HG03565 (cell line): ENCODE measurements around the gene SPATA31D3.
"Not testable (repeated sequence)": the region's sequence is repeated elsewhere in the genome, so short reads cannot be mapped to it uniquely, and the experiment has no call there.

Experiments
- ATAC-seq: cut with Tn5 transposase; IDR thresholded peaks from one replicate; pipeline ENCODE4 v1.9.1; 2021; ENCODE audit warnings: mild to moderate bottlenecking, moderate library complexity; ENCODE audit not compliant: unreplicated experiment

The SPATA31D3 gene

GRCh38 chr9:81943393-81943792 is at the start of gene SPATA31D3:
Gene SPATA31D3, plus strand, starts transcription at chr9:81943500. Its CDS starts 86 bp downstream, at chr9:81943586.
- ATAC-seq: not testable (repeated sequence)

- ATAC-seq: no peak
Measured at GRCh38 chr9:81893929-81894328, 49.4 kb upstream of the SPATA31D3 start.

GRCh38 chr9:81894891-81895290 is 48.4 kb upstream of the SPATA31D3 start:
- ATAC-seq: no peak

- no peak for ATAC-seq
Measured at GRCh38 chr9:81896070-81896469, 47.2 kb upstream of the SPATA31D3 start.

GRCh38 chr9:81898851-81899250 is 44.4 kb upstream of the SPATA31D3 start:
- no peak for ATAC-seq

- no peak for ATAC-seq
Measured at GRCh38 chr9:81902196-81902595, 41.1 kb upstream of the SPATA31D3 start.

GRCh38 chr9:81902626-81903025 is 40.7 kb upstream of the SPATA31D3 start:
- ATAC-seq: no peak

- ATAC-seq: no peak
Measured at GRCh38 chr9:81906671-81907070, 36.6 kb upstream of the SPATA31D3 start.

- ATAC-seq: no peak
Measured at GRCh38 chr9:81912135-81912534, 31.2 kb upstream of the SPATA31D3 start.

DNA sequence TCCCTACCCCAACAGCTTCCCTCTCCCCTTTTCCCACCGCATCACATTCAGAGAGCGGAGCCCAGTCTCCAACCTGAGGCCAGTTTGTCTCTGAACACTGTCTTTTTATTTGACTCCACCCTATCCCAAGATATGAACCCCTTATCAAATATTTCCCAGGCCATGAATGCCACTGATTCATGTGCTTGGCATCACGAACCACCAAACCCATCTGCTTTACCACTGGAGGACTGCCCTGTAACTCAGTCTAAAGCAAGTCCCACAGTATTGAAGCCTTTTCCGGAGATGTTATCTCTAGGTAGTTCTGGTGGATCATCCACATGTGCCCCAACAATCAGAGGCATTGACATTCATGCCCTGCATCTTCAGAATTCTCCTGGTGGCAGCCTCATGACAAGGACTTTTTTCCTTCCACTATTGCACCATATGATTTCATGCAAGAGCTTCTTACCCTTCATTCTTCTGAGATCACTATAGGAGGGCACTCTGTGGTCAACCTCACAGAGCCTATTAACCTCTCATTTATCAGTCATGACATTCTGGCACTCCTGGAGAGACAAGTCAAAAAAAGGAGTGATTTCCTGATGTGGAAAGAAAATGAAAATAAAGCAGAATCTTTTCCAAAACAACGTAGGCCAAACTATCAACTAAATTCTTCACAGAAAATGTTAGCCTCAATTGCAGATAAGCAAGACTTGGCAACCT is 27.3 kb upstream of the SPATA31D3 start:
- no peak for ATAC-seq

- ATAC-seq: not testable (repeated sequence)
Measured at GRCh38 chr9:81918507-81918906, 24.8 kb upstream of the SPATA31D3 start.

GRCh38 chr9:81928305-81928704 is 15.0 kb upstream of the SPATA31D3 start, which contains the start of gene SPATA31D4:
Gene SPATA31D4, plus strand, starts transcription at chr9:81928428. Its CDS starts 86 bp downstream, at chr9:81928514.
- not testable (repeated sequence) for ATAC-seq

DNA sequence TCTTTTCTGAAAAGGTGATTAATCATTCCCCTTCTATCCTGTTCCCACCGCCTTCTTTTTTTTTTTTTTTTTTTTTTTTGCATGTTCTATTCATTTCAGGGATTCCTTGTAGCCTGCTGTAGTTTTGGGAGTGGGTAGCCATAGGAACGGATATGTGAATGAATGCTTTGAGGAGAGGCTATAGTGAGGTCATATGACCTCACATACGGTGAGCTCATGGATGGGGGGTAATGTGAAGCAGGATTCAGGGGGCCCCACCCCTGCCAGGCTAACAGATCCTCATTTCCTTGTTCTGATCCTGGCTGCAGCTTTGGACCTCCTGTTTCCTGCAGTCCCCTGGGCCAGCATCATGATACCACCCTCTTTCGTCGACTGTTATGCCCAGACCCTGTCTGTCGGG is 13.2 kb upstream of the SPATA31D3 start:
- not testable (repeated sequence) for ATAC-seq

DNA sequence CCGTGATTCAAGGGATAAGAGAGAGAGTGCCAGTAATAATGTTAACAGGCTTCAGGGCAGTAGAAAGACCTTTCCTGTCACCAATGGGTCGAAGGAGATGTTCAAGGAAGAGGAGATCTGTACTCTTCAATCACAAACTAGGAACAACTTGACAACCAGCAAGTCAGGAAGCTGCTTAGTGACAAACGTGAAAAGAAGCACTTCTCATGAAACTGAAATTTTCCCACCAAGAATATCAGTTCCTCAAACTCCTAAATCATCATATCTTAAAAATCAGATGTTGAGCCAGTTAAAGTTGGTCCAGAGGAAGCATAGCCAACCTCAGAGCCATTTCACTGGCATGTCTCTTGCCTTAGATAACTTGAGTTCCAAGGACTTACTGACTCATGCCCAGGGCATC is 9.8 kb upstream of the SPATA31D3 start:
- not testable (repeated sequence) for ATAC-seq

DNA sequence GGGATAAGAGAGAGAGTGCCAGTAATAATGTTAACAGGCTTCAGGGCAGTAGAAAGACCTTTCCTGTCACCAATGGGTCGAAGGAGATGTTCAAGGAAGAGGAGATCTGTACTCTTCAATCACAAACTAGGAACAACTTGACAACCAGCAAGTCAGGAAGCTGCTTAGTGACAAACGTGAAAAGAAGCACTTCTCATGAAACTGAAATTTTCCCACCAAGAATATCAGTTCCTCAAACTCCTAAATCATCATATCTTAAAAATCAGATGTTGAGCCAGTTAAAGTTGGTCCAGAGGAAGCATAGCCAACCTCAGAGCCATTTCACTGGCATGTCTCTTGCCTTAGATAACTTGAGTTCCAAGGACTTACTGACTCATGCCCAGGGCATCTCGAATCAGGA is 5.3 kb downstream of the SPATA31D3 start:
- ATAC-seq: not testable (repeated sequence)

GRCh38 chr9:81953096-81953495 is 9.8 kb downstream of the SPATA31D3 start:
- ATAC-seq: no peak

DNA sequence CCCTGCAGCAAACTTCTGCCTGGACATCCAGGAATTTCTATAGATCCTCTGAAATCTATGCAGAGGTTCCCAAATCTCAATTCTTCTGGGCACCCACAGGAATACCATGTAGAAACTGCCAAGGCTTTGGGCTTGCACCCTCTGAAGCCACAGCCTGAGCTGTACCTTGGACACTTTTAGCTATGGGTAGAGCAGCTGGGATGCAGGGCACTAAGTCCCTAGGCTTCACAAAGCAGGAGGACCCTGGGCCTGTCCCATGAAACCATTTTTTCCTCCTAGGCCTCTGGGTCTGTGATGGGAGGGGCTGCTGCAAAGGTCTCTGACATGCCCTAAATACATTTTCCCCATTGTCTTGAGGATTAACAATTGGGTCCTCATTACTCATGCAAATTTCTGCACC is 12.3 kb downstream of the SPATA31D3 start:
- ATAC-seq: no peak

GRCh38 chr9:81964218-81965171 is 21.2 kb downstream of the SPATA31D3 start:
- no peak for ATAC-seq

DNA sequence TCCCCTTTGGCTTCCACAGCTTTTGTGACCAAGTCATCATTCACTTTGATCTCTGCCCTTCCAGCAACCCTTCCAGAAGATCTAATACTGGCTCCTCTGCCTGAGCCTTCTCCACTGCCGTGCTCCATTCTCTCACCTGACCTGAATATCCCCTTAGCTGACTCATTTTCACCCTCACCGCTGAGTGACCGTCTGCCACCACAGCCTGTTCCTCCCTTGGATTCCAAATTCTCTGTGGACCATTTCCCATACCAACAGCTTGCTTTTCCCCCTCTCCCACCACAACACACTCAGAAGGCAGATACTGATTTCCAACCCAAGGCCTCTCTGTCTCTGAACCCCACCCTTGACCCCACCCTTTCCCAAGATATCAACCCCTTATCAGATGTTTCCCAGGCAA is 24.7 kb downstream of the SPATA31D3 start:
- no peak for ATAC-seq

- ATAC-seq: no peak
Measured at GRCh38 chr9:81969971-81970370, 26.7 kb downstream of the SPATA31D3 start.

- no peak for ATAC-seq
Measured at GRCh38 chr9:81971727-81972126, 28.4 kb downstream of the SPATA31D3 start.

- no peak for ATAC-seq
Measured at GRCh38 chr9:81974764-81975163, 31.5 kb downstream of the SPATA31D3 start.
